AG04450 (cell line): Measurements from ENCODE around the gene SPATA31C2. TPM values are rescaled to one million over a fixed set of nuclear protein-coding genes. Genes with fewer than 3 reads are reported as not detected.
"Not testable (repeated sequence)": the region's sequence is repeated elsewhere in the genome, so short reads cannot be mapped to it uniquely, and the experiment has no call there.

ENCODE experiments used
- CTCF ChIA-PET: fragments of 300-600, 350-600 bp; formaldehyde crosslinking; extraction: SDS; loops from one replicate; lab custom pipeline; 2022; ENCODE audit warnings: antibody characterized with exemption, inconsistent platforms; lab: Charles Lee
- POLR2A ChIA-PET: fragments of 350-600 bp; formaldehyde crosslinking; extraction: SDS; loops from one replicate; lab custom pipeline; 2021; ENCODE audit warnings: antibody characterized with exemption, inconsistent platforms; lab: Yijun Ruan, JAX
- DNase-seq: peaks from one replicate; pipeline ENCODE4 v3.0.0-alpha.2; 2011; ENCODE audit warnings: low read depth, low spot score
- H3K27ac ChIP-seq: one replicate; pipeline ENCODE4 v1.5.1; 2012; ENCODE audit warnings: low read depth, low read length, control low read depth
- H3K27me3 ChIP-seq: one replicate; pipeline ENCODE4 v1.6.0; 2012; ENCODE audit warnings: low read length; ENCODE audit not compliant: control insufficient read depth, insufficient read depth
- H3K4me3 ChIP-seq: 2 replicates; pipeline ENCODE4 v1.5.1; 2011; ENCODE audit warnings: mild to moderate bottlenecking, low read depth, low read length, control low read depth
- H3K9me3 ChIP-seq: 2 replicates; pipeline ENCODE4 v1.5.1; 2012; ENCODE audit warnings: low read length; ENCODE audit not compliant: control insufficient read depth, insufficient read depth
- polyA plus RNA-seq: library from polyadenylated mRNA; depleted of rRNA; stranded (reverse); fragments of >200 nt; gene quantifications from 2 replicates; pipeline ENCODE4 v1.2.3, GENCODE V29; 2011
- TF ChIP-seq, protein P1 (sequence below): IDR thresholded peaks from 2 replicates; pipeline ENCODE4 v1.5.1; 2011; ENCODE audit warnings: low read depth, low read length, control low read depth, inconsistent platforms

The SPATA31C2 gene
- polyA plus RNA-seq, 1 experiment: not detected

DNA sequence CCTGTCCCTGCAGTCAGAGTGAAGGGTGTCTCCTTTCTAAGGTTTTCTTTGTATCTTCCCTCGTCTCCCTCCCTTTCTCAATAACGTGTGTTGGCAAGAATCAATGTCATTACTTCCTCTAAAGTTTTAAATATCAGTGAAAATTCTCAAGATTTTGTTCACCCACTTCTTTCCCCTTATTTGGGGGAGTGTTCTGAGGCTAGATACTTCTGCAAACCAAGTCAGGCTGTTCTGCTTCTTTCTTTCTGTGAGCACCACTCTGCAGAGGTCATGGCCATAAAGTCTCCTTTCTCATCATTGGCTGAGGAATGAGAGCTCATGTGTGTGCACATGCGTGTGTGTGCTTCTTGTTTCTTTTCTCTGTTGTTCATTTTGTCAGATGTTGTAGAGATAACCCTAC lies 26.6 kb upstream of the SPATA31C2 start:
- Histone ChIP-seq H3K4me3 (no peak overlapping the region), H3K9me3 (peaks cover 3% of the 10 kb centered on the region; the same call in 1 of the 2 replicates), H3K27me3 (peaks cover 2% of the 10 kb centered on the region), H3K27ac (no peak overlapping the region)
- TF ChIP-seq, protein P1, sequence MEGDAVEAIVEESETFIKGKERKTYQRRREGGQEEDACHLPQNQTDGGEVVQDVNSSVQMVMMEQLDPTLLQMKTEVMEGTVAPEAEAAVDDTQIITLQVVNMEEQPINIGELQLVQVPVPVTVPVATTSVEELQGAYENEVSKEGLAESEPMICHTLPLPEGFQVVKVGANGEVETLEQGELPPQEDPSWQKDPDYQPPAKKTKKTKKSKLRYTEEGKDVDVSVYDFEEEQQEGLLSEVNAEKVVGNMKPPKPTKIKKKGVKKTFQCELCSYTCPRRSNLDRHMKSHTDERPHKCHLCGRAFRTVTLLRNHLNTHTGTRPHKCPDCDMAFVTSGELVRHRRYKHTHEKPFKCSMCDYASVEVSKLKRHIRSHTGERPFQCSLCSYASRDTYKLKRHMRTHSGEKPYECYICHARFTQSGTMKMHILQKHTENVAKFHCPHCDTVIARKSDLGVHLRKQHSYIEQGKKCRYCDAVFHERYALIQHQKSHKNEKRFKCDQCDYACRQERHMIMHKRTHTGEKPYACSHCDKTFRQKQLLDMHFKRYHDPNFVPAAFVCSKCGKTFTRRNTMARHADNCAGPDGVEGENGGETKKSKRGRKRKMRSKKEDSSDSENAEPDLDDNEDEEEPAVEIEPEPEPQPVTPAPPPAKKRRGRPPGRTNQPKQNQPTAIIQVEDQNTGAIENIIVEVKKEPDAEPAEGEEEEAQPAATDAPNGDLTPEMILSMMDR: no peak
- ChIA-PET POLR2A (no interaction called here), CTCF (interaction anchor here (0.8 kb wide), 1 partner anchor 58 kb away, joined by 3 read pairs; no protein-coding TSS in a partner anchor)
- DNase-seq: no peak

DNA sequence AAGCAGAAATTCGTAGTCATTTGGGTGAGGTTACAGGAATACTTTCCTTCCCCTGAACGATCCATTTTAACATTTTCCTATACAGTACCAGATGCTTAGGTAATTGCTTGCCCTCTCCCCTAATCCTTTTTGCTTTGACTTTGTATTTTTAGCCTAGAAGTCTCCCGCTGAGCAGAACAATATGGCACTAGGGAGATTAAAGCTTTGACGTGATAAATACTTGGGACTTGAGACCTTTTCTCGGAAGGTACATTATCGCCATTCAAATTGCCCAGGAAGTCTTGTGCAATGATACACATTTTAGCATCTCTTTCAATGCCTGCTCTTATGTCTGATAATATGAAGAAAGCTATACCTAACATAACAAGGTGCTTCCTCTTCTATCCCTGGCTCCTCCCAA lies 22.9 kb upstream of the SPATA31C2 start:
- TF ChIP-seq, protein P1: no peak
- Histone ChIP-seq H3K27ac (no peak overlapping the region), H3K27me3 (peaks cover 2% of the 10 kb centered on the region), H3K4me3 (no peak overlapping the region), H3K9me3 (no peaks in the 10 kb centered on the region)
- no peak for DNase-seq
- POLR2A ChIA-PET: no interaction called here
- CTCF ChIA-PET: interaction anchor here (0.6 kb wide), 1 partner anchor 423 kb away, joined by 3 read pairs; no protein-coding TSS in a partner anchor

- no peak overlapping the region for H3K27ac ChIP-seq
- no peaks in the 10 kb centered on the region for H3K9me3 ChIP-seq
- peaks cover 2% of the 10 kb centered on the region for H3K27me3 ChIP-seq
- POLR2A ChIA-PET: interaction anchor here (0.7 kb wide), 1 partner anchor 59 kb away, joined by 5 read pairs; no protein-coding TSS in a partner anchor
- CTCF ChIA-PET: interaction anchor here (0.6 kb wide), 1 partner anchor 114 kb away, joined by 10 read pairs; no protein-coding TSS in a partner anchor
- no peak for DNase-seq
- H3K4me3 ChIP-seq: no peak overlapping the region
- TF ChIP-seq, protein P1: no peak
Observed at GRCh38 chr9:88143957-88144625, 5.8 kb upstream of the SPATA31C2 start.

DNA sequence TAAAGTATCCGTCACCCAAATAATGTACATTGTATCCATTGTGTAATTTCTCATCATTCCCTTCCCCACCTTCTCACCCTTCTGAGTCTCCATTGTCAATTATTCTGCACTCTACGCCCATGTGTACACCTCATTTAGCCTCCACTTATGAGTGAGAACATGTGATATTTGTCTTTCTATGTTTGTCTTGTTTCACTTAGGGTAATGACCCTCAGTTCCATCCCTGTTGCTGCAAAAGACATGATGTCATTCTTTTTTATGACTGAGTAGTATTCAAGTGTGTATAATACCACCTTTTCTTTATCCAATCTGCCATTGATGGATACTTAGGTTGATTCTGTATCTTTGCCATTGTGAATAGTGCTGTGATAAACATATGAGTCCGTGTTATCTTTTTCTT lies 4.9 kb upstream of the SPATA31C2 start:
- TF ChIP-seq, protein P1: no peak
- POLR2A ChIA-PET: interaction anchor here (0.7 kb wide), 1 partner anchor 58 kb away, joined by 5 read pairs; no protein-coding TSS in a partner anchor
- DNase-seq: no peak

GRCh38 chr9:88133552-88133951 lies 4.7 kb downstream of the SPATA31C2 start:
- H3K27ac ChIP-seq, CTCF ChIA-PET, H3K4me3 ChIP-seq, H3K9me3 ChIP-seq, H3K27me3 ChIP-seq, DNase-seq, POLR2A ChIA-PET: not testable (repeated sequence)

More for the DNA sequence above, 4.9 kb upstream of the SPATA31C2 start:
- CTCF ChIA-PET: no interaction called here
- Histone ChIP-seq H3K27me3 (peaks cover 2% of the 10 kb centered on the region), H3K27ac (no peak overlapping the region), H3K4me3 (no peak overlapping the region), H3K9me3 (no peaks in the 10 kb centered on the region)

DNA sequence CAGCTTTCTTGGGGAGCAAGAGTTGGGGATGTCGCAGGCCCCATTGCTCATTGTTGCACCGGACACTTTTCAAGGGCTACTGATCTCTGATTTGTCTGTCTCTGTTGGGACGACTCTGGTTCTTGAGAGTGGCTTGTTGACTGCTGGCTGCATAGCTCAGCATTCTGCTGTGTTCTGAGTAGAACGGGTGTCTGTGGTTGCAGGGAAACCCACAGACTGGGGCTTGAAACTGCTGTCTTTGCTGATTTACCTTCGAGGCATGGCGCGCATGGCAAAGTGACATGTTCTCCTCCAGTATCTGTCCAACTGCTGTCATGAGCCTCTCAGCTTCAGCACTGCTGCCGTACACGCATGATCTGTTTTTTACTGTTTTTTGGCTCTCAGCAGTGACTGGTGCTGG lies 8.7 kb downstream of the SPATA31C2 start:
- H3K4me3 ChIP-seq, H3K9me3 ChIP-seq, H3K27me3 ChIP-seq, DNase-seq, CTCF ChIA-PET, POLR2A ChIA-PET, H3K27ac ChIP-seq: not testable (repeated sequence)

DNA sequence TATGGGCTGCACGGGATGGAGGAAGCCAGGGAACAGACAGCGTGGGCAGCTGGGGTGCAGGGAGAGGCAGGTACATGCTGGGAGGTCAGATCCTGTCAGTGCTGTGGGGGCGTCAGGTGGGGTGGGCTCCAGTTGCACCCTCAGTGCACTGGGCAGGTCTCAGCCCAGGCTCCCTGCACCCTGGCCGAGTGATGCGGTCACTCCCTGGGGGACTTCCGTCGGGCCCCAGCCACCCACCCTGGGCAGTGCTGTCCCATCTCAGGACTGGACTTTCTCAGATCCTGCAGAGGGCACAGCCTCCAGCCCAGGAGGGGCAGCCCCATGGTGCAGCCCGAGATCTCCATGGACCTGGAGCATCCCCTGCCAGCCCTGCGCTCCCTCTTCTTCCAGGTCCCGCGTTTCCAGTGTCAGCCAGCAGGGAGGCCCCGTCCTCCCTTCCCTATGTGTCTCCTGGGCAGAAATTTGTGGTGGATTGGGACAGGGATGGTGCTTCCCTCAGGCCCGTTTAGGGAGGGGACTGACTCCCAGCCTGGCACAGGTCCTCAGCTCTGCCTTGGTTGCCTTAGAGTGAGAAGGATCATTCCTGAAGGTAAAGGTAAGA lies 10.5 kb downstream of the SPATA31C2 start:
- POLR2A ChIA-PET, CTCF ChIA-PET, H3K4me3 ChIP-seq, DNase-seq, H3K27ac ChIP-seq, H3K9me3 ChIP-seq, H3K27me3 ChIP-seq: not testable (repeated sequence)

DNA sequence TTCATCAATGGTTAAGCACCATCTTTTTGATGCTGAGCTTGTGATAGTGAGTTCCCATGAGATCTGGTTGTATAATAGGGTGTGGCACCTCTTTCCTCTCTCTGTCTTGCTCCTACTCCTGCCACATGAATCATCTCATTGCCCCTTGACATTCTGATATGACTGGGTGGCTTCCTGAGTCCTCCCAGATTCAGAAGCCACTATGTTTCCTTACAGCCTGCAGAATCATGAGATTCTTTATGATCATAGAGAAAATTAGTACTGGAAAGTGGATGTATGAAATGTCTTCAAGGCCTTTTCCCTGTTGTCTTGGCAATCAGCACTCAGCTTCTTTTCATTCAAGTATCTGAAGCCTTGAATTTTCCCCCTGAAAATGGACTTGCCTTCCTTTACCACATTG lies 14.9 kb downstream of the SPATA31C2 start:
- DNase-seq, H3K27ac ChIP-seq, H3K9me3 ChIP-seq, CTCF ChIA-PET, H3K4me3 ChIP-seq, POLR2A ChIA-PET, H3K27me3 ChIP-seq: not testable (repeated sequence)
